Islet precursor cell (in vitro differentiated cells): ENCODE results near the gene ZNF441.
"Not testable (repeated sequence)": the region's sequence is repeated elsewhere in the genome, so short reads cannot be mapped to it uniquely, and the experiment has no call there.

ENCODE experiments used
- DNase-seq: peaks from one replicate; pipeline ENCODE4 v3.0.0-alpha.2; 2018

Gene ZNF441

DNA sequence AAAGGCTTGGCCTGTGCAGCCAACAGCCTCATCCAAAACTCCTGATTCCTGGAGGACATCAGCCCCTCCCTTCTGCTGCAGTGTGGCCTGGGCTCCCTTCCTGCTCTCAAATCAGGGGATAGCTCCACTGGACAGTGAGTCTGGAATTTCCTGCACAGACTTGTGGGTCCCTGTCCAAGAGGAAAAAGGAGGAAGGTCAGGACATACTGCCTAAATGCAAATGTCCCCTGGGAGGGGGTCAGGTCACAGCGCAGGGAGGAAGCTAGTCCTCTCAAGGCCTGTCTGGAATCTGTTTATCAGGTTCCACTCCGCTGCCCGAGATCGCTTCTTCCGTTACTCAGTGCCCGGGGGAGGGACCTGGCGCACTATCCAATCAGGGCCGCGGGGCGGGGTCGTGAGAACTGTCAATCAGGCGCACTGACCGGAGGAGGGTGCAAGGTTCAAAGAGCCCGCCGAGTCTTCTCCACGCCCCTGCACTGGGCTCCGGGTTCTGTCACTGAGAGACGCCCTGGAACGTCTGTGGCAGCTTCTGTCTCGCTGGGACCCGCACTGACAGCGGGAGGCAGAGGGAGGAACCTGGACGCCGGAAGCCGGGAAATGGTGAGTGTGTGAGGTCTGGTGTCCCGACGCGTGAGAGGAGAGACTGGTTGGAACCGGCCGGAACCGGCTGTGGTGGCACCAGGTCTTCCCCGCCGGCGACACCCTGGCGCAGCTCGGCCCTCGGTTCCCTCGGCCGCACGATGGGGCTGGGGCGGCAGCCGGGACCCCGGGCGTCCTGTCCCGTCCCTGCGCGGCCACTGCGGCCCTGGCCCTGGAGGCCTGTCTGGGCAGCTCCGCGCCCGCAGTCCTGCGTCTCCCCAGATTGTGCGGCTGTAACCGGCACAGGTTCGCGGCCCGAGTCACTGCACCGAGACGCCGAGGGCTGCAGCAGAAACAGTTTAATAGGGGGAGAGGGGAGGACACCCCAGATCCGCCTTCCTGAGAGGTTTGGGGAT lies at the start of gene ZNF441:
Gene ZNF441, plus strand, starts transcription at position 404 of the 995 bp plus-strand sequence. Its CDS starts 194 bp downstream, at position 598.
- peak; percentile 97 for DNase-seq

DNA sequence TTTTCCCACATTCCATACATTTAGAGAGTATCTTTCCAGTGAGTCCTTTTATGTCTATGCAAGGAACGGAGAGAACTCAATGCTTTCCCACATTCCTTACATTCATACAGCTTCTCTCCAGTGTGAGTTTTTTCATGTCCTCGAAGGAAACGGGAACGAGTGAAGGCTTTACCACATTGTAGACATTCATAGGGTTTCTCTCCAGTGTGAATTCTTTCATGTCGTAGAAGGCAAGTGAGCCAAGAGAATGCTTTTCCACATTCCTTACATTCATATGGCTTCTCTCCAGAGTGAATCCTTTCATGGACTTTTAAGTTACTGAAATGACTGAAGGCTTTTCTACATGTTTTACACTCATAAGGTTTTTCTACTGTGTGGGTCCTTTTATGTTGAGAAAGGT lies 45.1 kb upstream of the ZNF441 start:
- no peak for DNase-seq

DNA sequence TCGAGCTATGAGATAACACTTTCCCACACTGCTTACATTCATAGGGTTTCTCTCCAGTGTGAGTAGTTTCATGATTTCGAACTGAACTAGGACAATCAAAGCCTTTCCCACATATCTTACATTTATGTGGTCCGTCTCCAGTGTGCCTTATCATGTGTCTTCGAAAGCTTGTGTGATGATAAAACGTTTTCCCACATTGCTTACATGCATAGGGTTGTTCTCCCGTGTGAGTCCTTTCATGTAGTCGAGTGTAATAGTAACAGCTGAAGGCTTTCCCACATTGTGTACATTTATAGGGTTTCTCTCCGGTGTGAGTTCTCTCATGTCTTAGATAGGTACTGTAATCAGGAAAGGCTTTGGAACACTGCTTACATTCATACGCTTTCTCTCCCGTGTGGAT lies 44.4 kb upstream of the ZNF441 start:
- no peak for DNase-seq

DNA sequence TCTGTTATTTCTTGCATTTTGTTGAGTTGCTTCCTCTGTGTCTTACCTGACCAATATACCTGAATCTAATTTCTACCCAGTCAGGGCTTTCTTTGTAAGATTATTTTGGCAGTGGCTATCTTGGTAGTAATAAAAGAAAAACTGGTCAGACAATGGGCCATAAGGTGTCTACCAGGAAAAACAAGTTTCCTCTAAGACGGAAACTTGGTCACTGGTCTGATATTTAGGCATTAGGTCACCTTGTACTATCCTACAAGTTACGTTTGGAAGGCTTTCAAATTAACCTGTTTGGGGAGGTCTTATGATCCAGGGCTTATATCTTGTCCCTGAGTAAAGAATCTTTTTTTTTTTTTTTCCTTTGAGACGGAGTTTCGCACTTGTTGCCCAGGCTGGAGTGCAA lies 37.2 kb upstream of the ZNF441 start:
- no peak for DNase-seq

DNA sequence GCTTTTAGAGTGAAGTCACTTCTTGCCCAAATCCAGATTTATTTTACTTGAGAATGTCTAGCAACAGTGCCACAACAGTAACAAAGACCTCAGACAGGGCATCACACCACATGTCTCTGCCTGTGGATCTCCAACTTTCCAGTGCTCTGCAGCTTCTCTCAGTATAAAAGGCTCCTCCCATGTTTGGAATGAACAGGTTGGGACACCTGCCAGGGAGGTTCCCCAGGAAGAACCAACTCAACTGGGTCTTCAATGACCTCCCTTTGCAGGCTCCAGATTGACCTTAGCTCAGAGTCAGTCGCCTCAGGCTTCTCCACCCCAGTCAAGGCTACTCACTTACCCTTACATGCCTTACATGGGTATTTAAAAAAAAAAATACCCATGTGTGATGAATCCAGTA lies 31.4 kb upstream of the ZNF441 start:
- peak; percentile 53 for DNase-seq

DNA sequence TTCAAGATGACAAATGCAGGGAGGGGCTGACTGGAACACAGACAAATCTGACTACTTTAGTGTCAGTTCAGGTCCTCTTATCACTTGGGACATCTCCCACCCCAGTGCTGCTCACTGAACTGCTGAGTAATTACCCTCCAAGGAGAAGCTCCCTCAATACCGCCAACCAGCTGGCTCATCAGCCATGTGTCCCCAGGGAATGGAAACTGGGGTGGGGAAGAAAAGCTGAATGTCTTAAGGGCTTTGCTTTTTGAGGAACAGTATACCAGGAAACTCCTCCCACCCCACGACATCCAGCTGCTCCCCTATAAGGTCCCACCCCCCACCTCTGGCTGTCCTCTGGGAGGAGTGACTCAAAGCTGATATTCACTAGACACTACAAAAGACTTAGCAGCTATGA lies 30.1 kb upstream of the ZNF441 start:
- DNase-seq, result peak; percentile 63

DNA sequence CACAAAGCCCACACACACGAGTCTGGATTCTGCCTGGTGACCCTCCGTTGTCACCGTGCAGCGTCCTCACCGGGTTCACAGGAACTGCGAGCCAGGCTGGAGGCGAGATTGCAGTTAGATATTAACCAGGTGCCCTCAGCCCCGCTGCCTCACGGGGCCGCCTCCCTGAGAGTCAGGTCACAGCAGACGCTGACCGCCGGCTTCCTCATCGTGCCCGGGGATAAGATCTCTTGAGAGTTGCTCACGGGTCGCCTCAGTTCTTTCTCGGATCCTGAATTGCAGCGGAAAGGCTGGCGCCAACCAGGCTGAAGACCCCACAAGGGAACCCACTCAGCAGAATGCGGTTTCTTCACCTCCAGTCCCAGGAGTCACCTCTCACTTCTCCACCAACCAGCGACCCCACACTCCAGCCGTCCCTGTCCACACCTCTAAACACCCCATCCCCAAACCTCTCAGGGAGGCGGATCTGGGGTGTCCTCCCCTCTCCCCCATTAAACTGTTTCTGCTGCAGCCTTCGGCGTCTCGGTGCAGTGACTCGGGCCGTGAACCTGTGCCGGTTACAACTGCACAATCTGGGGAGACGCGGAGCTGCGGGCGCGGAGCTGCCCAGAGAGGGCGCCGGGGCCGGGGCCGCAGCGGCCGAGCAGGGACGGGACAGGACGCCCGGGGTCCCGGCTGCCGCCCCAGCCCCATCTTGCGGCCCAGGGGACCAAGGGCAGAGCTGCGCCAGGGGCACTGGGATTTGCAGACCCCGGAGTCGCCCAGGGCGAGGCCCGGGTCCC lies 28.6 kb upstream of the ZNF441 start:
- DNase-seq, result peak; percentile 80

DNA sequence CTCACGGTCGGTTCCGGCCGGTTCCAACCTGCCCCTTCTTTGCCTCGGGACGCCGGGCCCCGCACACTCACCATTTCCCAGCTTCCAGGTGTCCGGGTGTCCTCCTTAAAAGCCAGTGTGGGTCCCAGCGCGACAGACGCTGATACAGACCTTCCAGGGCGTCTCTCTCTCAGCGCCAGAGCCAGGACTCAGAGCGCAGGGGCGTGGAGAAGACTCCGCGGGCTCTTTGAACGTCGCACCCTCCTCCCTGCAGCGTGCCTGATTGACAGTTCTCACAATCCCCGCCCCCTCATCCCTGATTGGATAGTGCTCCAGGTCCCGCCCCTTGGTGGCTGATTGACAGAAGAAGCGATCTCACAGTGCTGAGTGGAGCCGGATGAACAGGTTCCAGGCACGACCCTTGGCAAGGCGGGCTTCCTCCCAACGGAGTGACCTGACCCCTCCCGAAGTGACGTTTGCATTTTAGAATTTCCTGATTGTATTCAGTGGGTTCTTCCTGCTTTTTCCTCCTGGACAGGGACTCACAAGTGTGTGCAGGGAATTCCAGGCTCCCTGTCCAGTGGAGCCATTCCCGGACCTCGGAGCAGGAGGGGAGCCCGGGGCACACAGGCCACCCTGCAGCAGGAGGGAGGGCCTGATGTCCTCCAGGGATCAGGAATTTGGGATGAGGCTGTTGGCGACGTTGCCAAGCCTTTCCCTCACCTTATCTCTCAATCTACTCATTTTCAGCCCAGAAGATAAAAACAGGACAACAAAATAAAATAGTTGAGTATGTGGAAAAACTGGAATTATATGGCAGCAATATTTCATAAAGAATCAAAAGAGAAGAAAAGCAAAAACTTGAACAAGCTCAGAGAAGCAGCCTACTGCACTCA lies 27.8 kb upstream of the ZNF441 start, which contains the start of gene ZNF823:
Gene ZNF823, minus strand, starts transcription at position 201 of the 875 bp plus-strand sequence. Its CDS starts 127 bp downstream, at position 74.
- DNase-seq, result peak; percentile 100

DNA sequence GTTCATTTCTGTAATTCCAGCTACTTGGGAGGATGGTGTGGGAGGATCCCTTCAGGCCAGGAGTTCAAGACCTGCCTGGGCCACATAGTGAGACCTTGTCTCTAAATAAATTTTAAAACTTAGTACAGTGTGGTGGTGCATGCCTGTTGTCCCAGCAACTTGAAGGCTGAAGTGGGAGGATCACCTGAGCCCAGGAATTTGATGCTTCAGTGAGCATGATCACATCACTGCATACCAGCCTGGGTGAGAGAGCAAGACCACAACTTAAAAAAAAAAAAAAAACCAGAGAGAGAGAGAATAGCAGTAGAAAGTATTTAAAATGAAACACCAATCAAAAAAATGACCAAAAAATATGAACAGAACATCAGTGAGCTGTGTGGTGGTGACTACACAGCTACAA lies 20.9 kb upstream of the ZNF441 start:
- DNase-seq, result no peak

DNA sequence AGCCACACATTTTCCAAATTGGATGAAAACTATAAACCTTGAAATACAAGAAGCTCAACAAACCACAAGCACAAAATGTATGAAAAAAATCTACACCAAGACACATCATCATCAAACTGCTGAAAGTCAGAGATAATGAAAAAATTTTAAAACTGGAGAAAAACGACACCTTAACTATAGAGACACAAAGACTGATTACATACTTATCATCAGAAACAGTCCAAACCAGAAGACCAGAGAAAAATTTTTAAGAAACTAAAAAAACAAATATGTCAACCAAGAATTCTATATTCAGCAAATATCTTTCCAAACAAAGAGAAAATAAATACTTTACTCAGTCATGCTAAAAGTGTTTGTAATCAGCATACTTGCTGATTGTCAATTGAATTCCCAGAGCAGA lies 19.5 kb upstream of the ZNF441 start:
- no peak for DNase-seq

DNA sequence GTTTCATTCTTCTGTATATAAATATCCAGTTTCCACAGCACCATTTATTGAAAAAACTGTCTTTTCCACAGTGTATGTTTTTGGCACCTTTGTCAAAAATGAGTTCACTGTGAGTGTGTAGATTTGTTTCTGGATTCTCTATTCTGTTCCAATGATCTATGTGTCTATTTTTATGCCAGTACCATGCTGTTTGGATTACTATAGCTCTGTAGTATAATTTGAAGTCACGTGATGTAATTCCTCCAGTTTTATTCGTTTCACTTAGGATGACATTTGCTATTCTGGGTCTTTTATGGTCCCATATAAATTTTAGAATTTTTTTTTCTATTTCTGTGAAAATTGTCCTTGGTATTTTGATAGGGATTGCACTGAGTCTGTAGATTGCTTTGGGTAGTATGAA lies 17.0 kb upstream of the ZNF441 start:
- DNase-seq, result no peak

DNA sequence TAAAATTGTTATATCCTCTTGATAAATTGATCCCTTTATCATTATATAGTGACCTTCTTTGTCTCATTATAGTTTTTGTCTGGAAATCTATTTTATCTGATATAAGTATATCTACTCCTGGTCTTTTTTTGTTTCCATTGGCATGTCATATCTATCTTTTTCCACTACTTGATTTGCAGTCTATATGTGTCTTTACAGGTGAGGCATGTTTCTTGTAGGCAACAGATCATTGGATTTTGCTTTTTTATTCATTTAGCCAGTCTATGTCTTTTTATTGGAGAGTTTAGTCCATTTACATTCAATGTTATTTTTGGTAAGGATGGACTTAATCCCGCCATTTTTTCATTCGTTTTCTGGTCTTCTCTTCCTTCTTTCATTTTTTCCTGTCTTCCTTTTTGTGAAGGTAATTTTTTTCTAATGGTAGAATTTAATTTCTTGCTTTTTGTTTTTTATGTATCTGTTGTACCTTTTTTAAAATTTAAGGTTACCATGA lies 14.5 kb upstream of the ZNF441 start:
- no peak for DNase-seq

DNA sequence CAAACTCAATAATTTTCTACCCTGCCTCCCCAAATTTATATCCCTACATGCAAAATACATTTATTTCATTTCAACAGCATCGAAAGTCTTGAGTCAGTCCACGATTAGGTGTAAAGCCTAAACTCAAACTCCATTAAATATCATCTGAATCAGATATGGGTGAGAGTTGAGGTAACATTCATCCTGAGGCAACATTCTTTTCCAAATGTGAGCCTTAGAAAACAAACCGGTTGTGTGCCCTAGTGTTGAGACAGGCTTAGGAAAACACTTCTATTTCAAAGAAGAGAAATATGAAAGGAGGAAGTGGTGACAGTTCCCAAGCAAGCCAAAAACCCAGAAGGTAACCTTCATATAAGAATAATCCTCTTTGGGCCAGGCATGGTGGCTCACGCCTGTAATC lies 12.1 kb upstream of the ZNF441 start:
- DNase-seq, result no peak

DNA sequence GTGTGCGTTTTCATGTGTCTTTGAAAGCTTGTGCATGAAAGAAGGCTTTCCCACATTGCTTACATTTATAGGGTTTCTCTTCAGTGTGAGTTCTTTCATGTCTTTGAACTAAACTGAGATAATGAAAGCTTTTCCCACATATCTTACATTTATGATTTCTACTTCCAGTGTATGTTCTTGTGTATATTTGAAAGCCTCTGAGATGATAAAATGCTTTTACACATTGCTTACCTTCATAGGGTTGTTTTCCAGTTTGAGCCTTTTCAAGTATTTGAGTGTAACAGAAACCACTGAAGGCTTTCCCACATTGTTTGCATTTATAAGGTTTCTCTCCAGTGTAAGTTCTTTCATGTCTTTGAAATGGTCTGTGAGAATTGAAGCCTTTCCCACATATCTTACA lies 9.8 kb upstream of the ZNF441 start:
- DNase-seq, result no peak

DNA sequence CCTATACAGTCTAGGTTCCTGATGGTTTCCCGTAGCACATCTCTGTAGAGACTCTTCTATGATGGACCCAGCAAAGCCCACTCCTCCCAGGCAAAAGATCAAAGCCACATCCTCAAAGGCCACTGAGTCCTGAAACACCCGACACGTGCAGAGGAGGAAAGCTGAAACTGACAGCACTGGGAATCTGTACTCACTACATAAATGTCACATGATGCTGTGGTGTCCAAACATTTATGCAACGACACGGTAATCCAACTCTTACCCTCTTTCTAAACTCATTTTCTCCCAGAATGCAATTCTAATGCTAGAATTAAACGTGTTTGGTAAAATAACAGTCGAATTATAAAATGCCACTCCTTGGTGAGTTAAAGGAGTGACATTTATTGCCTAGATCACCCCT lies 7.0 kb upstream of the ZNF441 start:
- DNase-seq, result no peak

DNA sequence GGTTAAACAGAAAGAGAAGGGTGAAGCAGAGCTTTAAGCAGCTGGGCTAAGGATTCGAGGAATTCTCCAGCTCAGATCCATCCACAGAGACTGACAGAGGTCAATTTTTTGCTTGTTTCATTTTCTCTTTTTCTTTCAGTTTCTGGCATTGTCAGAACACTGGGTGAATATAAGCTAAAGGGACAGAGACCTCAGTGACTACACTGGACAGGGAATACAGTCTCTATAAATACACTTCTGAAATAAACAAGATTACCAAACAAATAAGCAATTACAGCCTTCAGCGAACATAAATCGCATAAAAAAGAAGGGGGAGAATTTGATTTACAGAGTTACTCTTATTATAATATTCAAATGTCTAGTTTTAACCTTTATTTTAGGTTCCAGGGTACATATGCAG lies 3.7 kb upstream of the ZNF441 start:
- DNase-seq, result no peak

DNA sequence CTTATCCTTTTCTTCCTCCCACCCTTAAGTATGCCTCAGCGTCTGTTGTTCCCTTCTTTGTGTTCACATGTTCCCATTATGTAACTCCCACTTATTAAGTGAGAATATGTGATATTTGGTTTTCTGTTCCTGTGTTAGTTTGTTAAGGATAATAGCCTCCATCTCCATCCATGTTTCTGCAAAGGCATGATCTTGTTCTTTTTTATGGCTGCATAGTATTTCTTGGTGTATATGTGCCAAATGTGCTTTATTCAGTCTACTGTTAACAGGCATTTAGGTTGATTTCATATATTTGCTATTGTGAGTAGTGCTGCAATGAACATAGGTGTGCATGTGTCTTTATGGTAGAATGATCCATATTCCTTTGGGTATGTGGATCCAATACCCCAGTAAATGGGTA lies 3.2 kb upstream of the ZNF441 start:
- DNase-seq, result no peak

DNA sequence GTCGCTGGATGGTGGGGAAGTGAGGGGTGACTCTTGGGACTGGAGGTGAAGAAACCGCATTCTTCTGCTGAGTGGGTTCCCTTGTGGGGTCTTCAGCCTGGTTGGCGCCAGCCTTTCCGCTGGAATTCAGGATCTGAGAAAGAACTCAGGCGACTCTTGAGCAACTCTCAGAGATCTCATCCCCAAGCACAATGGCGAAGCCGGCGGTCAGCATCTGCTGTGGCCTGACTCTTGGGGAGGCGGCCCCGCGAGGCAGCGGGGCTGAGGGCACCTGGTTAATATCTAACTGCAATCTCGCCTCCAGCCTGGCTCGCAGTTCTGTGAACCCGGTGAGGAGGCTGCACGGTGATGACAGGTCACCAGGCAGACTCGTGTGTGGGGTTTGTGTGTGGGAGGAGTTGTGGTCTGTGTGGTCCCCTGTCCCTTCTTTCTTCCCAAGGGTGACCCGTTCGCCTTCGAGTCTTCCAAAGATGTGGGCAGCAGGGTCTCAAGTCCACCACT lies 883 bp downstream of the ZNF441 start:
- peak; percentile 53 for DNase-seq

DNA sequence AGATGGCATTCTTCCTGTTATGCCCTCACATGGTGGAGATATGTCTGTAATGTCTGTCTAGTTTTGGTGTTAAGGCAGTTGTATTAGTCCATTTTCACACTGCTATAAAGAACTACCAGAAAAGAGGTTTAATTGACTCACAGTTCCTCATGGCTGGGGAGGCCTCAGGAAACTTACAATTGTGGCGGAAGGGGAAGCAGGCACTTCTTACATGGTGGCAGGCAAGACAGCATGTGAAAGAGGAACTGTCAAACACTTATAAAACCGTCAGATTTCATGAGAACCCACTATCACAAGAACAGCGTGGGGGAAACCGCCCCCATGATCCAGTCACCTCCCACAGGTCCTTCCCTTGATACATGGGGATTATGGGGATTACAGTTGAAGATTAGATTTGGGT lies 3.2 kb downstream of the ZNF441 start:
- no peak for DNase-seq

DNA sequence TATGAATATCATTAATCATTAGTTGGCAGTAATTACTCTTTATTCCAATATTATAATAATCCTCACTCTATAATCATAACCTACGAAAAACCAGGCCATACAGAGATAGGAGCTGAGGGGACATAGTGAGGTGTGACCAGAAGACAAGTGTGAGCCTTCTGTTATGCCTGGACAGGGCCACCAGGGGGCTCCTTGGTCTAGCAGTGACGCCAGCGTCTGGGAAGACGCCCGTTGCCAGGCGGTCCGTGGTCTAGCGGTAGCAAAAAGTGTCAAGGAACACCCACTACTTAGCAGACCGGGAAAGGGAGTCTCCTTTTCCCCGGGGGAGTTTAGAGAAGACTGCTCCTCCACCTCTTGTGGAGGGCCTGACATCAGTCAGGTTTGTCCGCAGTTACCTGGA lies 4.7 kb downstream of the ZNF441 start:
- not testable (repeated sequence) for DNase-seq

DNA sequence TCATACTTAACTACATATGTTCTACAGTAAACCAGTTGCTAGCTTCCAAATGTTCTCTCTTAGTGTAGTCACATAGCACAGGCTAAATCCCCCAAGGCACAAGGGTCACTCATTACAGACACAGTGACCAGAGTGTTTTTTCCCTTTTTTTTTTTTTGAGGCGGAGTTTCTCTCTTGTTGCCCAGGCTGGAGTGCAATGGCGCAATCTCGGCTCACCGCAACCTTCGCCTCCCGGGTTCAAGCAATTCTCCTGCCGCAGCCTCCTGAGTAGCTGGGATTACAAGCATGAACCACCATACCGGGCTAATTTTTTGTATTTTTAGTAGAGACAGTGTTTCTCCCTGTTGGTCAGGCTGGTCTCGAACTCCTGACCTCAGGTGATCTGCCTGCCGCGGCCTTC lies 9.9 kb downstream of the ZNF441 start:
- not testable (repeated sequence) for DNase-seq

DNA sequence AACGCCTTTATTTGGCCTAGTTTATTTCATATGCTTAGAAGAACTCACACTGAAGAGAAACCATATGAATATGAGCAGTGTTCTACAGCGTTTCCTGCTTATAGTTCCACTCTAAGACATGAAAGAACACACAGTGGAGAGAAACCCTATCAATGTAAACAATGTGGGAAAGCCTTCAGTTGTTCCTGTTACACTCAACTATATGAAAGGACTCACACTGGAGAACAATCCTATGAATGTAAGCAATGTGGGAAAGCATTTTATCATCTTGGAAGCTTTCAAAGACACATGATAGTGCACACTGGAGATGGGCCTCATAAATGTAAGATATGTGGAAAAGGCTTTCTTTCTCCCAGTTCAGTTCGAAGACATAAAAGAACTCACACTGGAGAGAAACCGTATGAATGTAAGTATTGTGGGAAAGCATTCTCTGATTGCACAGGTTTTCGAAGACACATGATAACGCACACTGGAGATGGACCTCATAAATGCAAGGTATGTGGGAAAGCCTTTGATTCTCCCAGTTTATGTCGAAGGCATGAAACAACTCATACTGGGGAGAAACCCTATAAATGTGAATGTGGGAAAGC lies 13.7 kb downstream of the ZNF441 start:
- no peak for DNase-seq
